BJ (cell line): ENCODE results near the gene JAKMIP1. TPM values are rescaled to one million over a fixed set of nuclear protein-coding genes. Genes with fewer than 3 reads are reported as not detected.

Source experiments
- CTCF ChIA-PET: fragments of 350-600 bp; formaldehyde crosslinking; extraction: SDS; loops from one replicate; lab custom pipeline; 2021; ENCODE audit warnings: antibody characterized with exemption, inconsistent platforms; lab: Yijun Ruan, JAX
- POLR2A ChIA-PET: fragments of 300-600 bp; sonication (Branson Sonifier 250); formaldehyde crosslinking; extraction: SDS; loops from one replicate; lab custom pipeline; 2021; ENCODE audit warnings: antibody characterized with exemption; lab: Charles Lee
- DNase-seq: peaks from one replicate; pipeline ENCODE4 v3.0.0-alpha.2; 2011; ENCODE audit warnings: low read depth
- H3K27me3 ChIP-seq: 2 replicates; pipeline ENCODE4 v1.6.0; 2011; ENCODE audit warnings: low read length; ENCODE audit not compliant: control insufficient read depth, insufficient read depth
- H3K36me3 ChIP-seq: 2 replicates; pipeline ENCODE4 v1.5.1; 2011; ENCODE audit warnings: low read length; ENCODE audit not compliant: control insufficient read depth, insufficient read depth
- H3K4me3 ChIP-seq: 2 replicates; pipeline ENCODE4 v1.5.1; 2011; ENCODE audit warnings: low read depth, mild to moderate bottlenecking, control low read depth, low read length
- polyA plus RNA-seq: library from polyadenylated mRNA; depleted of rRNA; stranded (reverse); fragments of >200 nt; gene quantifications from 2 replicates; pipeline ENCODE4 v1.2.3, GENCODE V29; 2011
- TF ChIP-seq, protein P1 (sequence below): IDR thresholded peaks from 2 replicates; pipeline ENCODE4 v1.5.1; 2011; ENCODE audit warnings: low read depth, mild to moderate bottlenecking, control low read depth, inconsistent platforms, low read length, moderate library complexity; ENCODE audit not compliant: insufficient read depth

JAKMIP1 gene
- polyA plus RNA-seq, 1 experiment: not detected

DNA sequence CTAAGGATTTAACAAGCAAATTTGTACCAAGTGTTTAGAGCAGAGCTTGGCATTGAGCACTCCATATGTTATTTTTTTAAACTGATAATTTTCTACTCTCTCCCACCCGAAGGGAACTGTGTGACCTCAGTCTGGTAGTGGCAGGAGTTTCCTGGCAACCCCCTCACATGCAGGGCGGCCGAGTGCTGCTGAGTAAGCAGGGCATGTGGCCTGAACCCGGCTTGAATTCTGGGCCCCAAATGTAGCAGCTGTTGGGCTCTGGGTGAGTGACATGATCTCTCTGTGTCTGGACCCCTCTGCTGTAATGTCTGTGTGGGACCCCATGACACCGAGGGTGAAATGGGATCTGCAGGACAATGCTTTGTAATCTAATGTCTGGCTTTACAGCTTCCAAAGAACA, 168.5 kb downstream of the JAKMIP1 start:
- no peak overlapping the region for H3K4me3 ChIP-seq
- H3K36me3 ChIP-seq: no peaks in the 10 kb centered on the region
- no peaks in the 10 kb centered on the region; the same call in 1 of the 2 replicates for H3K27me3 ChIP-seq
- POLR2A ChIA-PET: no interaction called here
- CTCF ChIA-PET: interaction anchor here (1.0 kb wide), 1 partner anchor 12 kb away, joined by 4 read pairs; no protein-coding TSS in a partner anchor
- TF ChIP-seq, protein P1, sequence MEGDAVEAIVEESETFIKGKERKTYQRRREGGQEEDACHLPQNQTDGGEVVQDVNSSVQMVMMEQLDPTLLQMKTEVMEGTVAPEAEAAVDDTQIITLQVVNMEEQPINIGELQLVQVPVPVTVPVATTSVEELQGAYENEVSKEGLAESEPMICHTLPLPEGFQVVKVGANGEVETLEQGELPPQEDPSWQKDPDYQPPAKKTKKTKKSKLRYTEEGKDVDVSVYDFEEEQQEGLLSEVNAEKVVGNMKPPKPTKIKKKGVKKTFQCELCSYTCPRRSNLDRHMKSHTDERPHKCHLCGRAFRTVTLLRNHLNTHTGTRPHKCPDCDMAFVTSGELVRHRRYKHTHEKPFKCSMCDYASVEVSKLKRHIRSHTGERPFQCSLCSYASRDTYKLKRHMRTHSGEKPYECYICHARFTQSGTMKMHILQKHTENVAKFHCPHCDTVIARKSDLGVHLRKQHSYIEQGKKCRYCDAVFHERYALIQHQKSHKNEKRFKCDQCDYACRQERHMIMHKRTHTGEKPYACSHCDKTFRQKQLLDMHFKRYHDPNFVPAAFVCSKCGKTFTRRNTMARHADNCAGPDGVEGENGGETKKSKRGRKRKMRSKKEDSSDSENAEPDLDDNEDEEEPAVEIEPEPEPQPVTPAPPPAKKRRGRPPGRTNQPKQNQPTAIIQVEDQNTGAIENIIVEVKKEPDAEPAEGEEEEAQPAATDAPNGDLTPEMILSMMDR: no peak
- no peak for DNase-seq

DNA sequence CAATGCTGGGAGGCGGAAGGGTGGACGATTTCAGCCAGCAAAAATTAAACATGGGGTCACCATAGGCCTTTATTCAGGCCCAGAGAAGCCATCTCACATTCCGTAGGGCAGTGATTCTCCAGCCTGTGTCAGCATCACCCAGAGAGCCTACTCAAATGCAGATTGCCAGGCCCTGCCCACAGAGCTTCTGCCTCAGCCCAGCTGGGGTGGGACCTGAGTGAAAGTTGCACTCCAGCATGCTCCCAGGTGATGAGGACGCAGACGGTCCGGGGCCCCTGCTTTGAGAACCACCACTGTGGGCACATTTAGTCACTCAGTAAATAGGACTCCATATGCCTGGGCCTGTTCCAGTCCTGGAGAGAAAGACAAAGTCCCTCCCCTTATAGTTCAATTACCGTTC, 169.7 kb downstream of the JAKMIP1 start:
- ChIA-PET CTCF (interaction anchor here (1.8 kb wide), 1 partner anchor 10 kb away, joined by 9 read pairs; no protein-coding TSS in a partner anchor), POLR2A (no interaction called here)
- H3K27me3 ChIP-seq: no peaks in the 10 kb centered on the region; the same call in 1 of the 2 replicates
- no peak overlapping the region for H3K4me3 ChIP-seq
- no peak for DNase-seq
- H3K36me3 ChIP-seq: no peaks in the 10 kb centered on the region
- TF ChIP-seq, protein P1: no peak

DNA sequence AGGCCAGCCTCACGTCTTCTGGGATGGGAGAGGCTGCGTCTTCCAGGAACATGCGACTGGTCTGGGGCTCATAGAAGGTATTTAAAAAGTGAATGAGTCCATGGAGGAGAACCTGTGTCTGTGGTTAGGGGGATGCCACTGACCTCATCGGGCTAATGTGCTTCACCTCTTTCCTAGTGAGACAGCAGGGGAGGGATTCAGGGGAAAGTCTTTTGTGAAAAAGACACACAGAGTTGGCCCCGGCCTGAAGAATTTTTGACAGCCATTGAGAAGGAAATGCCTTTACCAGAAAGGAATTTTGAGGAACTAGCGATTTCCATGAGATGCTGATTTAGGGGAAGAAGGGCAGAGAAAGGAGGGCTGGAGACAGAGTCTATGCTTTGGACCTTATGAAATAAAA, 171.1 kb downstream of the JAKMIP1 start:
- ChIA-PET CTCF (interaction anchor here (1.8 kb wide), 1 partner anchor 9 kb away, joined by 9 read pairs; no protein-coding TSS in a partner anchor), POLR2A (no interaction called here)
- no peaks in the 10 kb centered on the region; the same call in 1 of the 2 replicates for H3K27me3 ChIP-seq
- H3K36me3 ChIP-seq: no peaks in the 10 kb centered on the region
- H3K4me3 ChIP-seq: no peak overlapping the region
- TF ChIP-seq, protein P1: no peak
- no peak for DNase-seq

DNA sequence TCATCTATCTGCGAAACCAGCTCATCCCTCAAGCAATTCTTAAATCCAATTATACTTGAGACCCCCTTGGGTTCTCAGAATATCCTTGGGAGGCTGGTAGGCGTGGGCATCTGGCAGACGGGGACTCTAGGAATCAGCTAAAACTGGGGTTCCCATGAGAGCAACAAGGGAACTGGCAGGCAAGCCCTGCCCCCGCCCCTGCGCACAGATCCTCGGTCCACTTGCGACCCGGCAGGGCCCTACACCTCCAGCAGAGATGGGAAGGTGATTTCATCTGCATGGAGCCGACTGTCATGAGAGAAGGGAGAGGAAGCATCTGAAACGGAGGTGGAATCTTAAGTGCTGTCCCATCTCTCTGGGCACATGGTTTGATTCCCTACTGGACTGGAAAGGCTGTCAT, 172.2 kb downstream of the JAKMIP1 start:
- Histone ChIP-seq H3K36me3 (no peaks in the 10 kb centered on the region), H3K4me3 (no peak overlapping the region), H3K27me3 (no peaks in the 10 kb centered on the region; the same call in 1 of the 2 replicates)
- DNase-seq: no peak
- POLR2A ChIA-PET: no interaction called here
- CTCF ChIA-PET: no interaction called here
- TF ChIP-seq, protein P1: no peak

DNA sequence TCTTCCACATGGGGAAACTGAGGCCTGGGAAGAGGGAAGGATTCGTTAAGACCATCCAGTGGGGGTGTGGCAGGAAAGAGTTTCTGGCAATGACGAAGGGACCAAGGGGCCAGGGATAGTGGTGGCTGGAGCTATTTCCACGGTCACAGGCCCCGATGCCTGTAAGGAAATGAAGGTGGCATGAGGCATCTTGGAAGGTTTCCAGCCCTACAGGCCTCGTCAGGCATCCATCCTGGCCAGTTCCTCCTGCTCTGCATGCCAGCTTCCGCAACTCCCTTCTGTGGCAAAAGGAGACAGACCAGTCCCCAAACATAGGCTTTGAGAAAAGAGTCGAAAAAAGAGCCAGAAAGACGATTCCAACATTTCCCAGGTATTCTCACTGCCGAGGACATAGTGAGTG, 173.0 kb downstream of the JAKMIP1 start:
- Histone ChIP-seq H3K4me3 (no peak overlapping the region), H3K27me3 (no peaks in the 10 kb centered on the region; the same call in 1 of the 2 replicates), H3K36me3 (no peaks in the 10 kb centered on the region)
- POLR2A ChIA-PET: no interaction called here
- DNase-seq: no peak
- TF ChIP-seq, protein P1: no peak
- CTCF ChIA-PET: no interaction called here
